Renal cortex interstitium (tissue), 15 donors: Measurements from ENCODE around the gene KLHDC3. TPM values are rescaled to one million over a fixed set of nuclear protein-coding genes. Genes with fewer than 3 reads are reported as not detected.
A peak's percentile ranks its signal among the peaks of the same experiment; 100 is the strongest.

ENCODE experiments used
- DNase-seq, 11 donors: peaks; one replicate each; pipeline ENCODE4 v3.0.0-alpha.2; 2013; ENCODE audit warnings: low read depth in 9 of 11, low spot score in 4 of 11; ENCODE audit errors: extremely low read depth in 1 of 11
- long read RNA-seq, 16 experiments: transcript quantifications; one replicate each; lab custom pipeline, GENCODE V29; 2026
- polyA plus RNA-seq, 3 donors: library from polyadenylated mRNA; unstranded; fragments of 120-200 nt; gene quantifications; one replicate each; pipeline ENCODE4 v1.2.1, GENCODE V29; 2013; ENCODE audit not compliant: insufficient read length in 3 of 3

Gene KLHDC3
- 100 to 1,000 TPM in 1 of 3 donors, 10 to 100 TPM in 2; 91.7 to 104 (median 96.0) TPM for polyA plus RNA-seq
- long read RNA-seq, donor 1, transcript KLHDC3-202 (11 exons, 1,909 nt): major isoform, 18 of 30 reads
- long read RNA-seq, donor 1, partial matches to known transcripts: 12 of 30 reads
- long read RNA-seq, donor 1, other reads (novel, unspliced or antisense): 0 of 30 reads
- long read RNA-seq, donor 2, transcript KLHDC3-202 (11 exons, 1,909 nt): major isoform, 31 of 43 reads
- long read RNA-seq, donor 2, partial matches to known transcripts: 12 of 43 reads
- long read RNA-seq, donor 2, other reads (novel, unspliced or antisense): 0 of 43 reads
- long read RNA-seq, donor 3, transcript KLHDC3-202 (11 exons, 1,909 nt): major isoform, 39 of 39 reads
- long read RNA-seq, donor 3, partial matches to known transcripts: 0 of 39 reads
- long read RNA-seq, donor 3, other reads (novel, unspliced or antisense): 0 of 39 reads
- long read RNA-seq, donor 4, transcript KLHDC3-202 (11 exons, 1,909 nt): major isoform, 35 of 40 reads
- long read RNA-seq, donor 4, partial matches to known transcripts: 5 of 40 reads
- long read RNA-seq, donor 4, other reads (novel, unspliced or antisense): 0 of 40 reads
- long read RNA-seq, donor 5: 0 reads
- long read RNA-seq, donor 6, transcript KLHDC3-202 (11 exons, 1,909 nt): major isoform, 23 of 54 reads
- long read RNA-seq, donor 6, partial matches to known transcripts: 31 of 54 reads
- long read RNA-seq, donor 6, other reads (novel, unspliced or antisense): 0 of 54 reads
- long read RNA-seq, donor 7, transcript KLHDC3-202 (11 exons, 1,909 nt): major isoform, 37 of 50 reads
- long read RNA-seq, donor 7, partial matches to known transcripts: 13 of 50 reads
- long read RNA-seq, donor 7, other reads (novel, unspliced or antisense): 0 of 50 reads
- long read RNA-seq, donor 8: 0 reads
- long read RNA-seq, donor 9, transcript KLHDC3-202 (11 exons, 1,909 nt): major isoform, 19 of 24 reads
- long read RNA-seq, donor 9, partial matches to known transcripts: 5 of 24 reads
- long read RNA-seq, donor 9, other reads (novel, unspliced or antisense): 0 of 24 reads
- long read RNA-seq, donor 10, transcript KLHDC3-202 (11 exons, 1,909 nt): major isoform, 27 of 58 reads
- long read RNA-seq, donor 10, partial matches to known transcripts: 31 of 58 reads
- long read RNA-seq, donor 10, other reads (novel, unspliced or antisense): 0 of 58 reads
- long read RNA-seq, donor 11, transcript KLHDC3-202 (11 exons, 1,909 nt): major isoform, 36 of 45 reads
- long read RNA-seq, donor 11, partial matches to known transcripts: 8 of 45 reads
- long read RNA-seq, donor 11, other reads (novel, unspliced or antisense): 0 of 45 reads
- long read RNA-seq, donor 12, transcript KLHDC3-202 (11 exons, 1,909 nt): major isoform, 17 of 17 reads
- long read RNA-seq, donor 12, partial matches to known transcripts: 0 of 17 reads
- long read RNA-seq, donor 12, other reads (novel, unspliced or antisense): 0 of 17 reads
- long read RNA-seq, donor 13: 0 reads
- long read RNA-seq, donor 14, transcript KLHDC3-202 (11 exons, 1,909 nt): major isoform, 25 of 49 reads
- long read RNA-seq, donor 14, partial matches to known transcripts: 24 of 49 reads
- long read RNA-seq, donor 14, other reads (novel, unspliced or antisense): 0 of 49 reads
- long read RNA-seq, donor 15, transcript KLHDC3-202 (11 exons, 1,909 nt): major isoform, 13 of 18 reads
- long read RNA-seq, donor 15, partial matches to known transcripts: 5 of 18 reads
- long read RNA-seq, donor 15, other reads (novel, unspliced or antisense): 0 of 18 reads
- long read RNA-seq, donor 16, transcript KLHDC3-202 (11 exons, 1,909 nt): major isoform, 93 of 124 reads
- long read RNA-seq, donor 16, partial matches to known transcripts: 31 of 124 reads
- long read RNA-seq, donor 16, other reads (novel, unspliced or antisense): 0 of 124 reads

GRCh38 chr6:43013843-43014433, at the start of gene KLHDC3, which contains the start of gene MEA1:
KLHDC3 (plus strand) TSS chr6:43014249; CDS start chr6:43017193, 2,944 bp downstream.
MEA1 (minus strand) TSS chr6:43013946; CDS start chr6:43013813, 133 bp downstream.
- peak; percentile 97 to 100 (median 99) for DNase-seq

- DNase-seq: no peak
Observed at GRCh38 chr6:42966571-42966970, 47.5 kb upstream of the KLHDC3 start.

GRCh38 chr6:42967228-42967627, 46.8 kb upstream of the KLHDC3 start:
- DNase-seq: no peak

- no peak for DNase-seq
Observed at GRCh38 chr6:42968126-42968701, 45.8 kb upstream of the KLHDC3 start.

GRCh38 chr6:42968783-42969182, 45.3 kb upstream of the KLHDC3 start:
- no peak for DNase-seq

GRCh38 chr6:42969431-42969830, 44.6 kb upstream of the KLHDC3 start:
- DNase-seq: no peak

- no peak for DNase-seq
Observed at GRCh38 chr6:42969934-42970333, 44.1 kb upstream of the KLHDC3 start.

- DNase-seq: no peak
Observed at GRCh38 chr6:42970871-42971612, 43.0 kb upstream of the KLHDC3 start.

GRCh38 chr6:42971746-42972327, 42.2 kb upstream of the KLHDC3 start:
- DNase-seq: no peak

- no peak for DNase-seq
Observed at GRCh38 chr6:42973926-42974325, 40.1 kb upstream of the KLHDC3 start.

GRCh38 chr6:42974919-42975505, 39.0 kb upstream of the KLHDC3 start:
- DNase-seq: no peak

- no peak for DNase-seq
Observed at GRCh38 chr6:42978487-42978838, 35.6 kb upstream of the KLHDC3 start.

- DNase-seq: peak; percentile 66 to 91 (median 82)
Observed at GRCh38 chr6:42978839-42979522, 35.1 kb upstream of the KLHDC3 start, which contains the start of gene PEX6. PEX6 (minus strand) TSS chr6:42979181; CDS start chr6:42979150, 31 bp downstream.

GRCh38 chr6:42979523-42980177, 34.4 kb upstream of the KLHDC3 start:
- DNase-seq: no peak

GRCh38 chr6:42981836-42982235, 32.2 kb upstream of the KLHDC3 start:
- DNase-seq: no peak
